Neural cell (in vitro differentiated cells): ENCODE data around the gene DOCK7. TPM values are rescaled to one million over a fixed set of nuclear protein-coding genes. Genes with fewer than 3 reads are reported as not detected.

Source experiments
- H2AFZ ChIP-seq: fragments of 200-600, 300-800 bp; sonication (generic), shearing (Covaris generic); 2 replicates; pipeline ENCODE4 v1.6.0; 2014; ENCODE audit warnings: low read depth, mild to moderate bottlenecking, antibody characterized with exemption, low read length, moderate library complexity
- H3F3A ChIP-seq: fragments of 200-600 bp; shearing (Covaris generic); 2 replicates; pipeline ENCODE4 v1.6.1; 2016; ENCODE audit warnings: mild to moderate bottlenecking, moderate library complexity, mixed read lengths, antibody characterized with exemption, low read length; ENCODE audit not compliant: insufficient read depth, poor library complexity, severe bottlenecking
- H3K27ac ChIP-seq: fragments of 200-600, 300-800 bp; sonication (generic), shearing (Covaris generic); 2 replicates; pipeline ENCODE4 v1.5.1; 2014; ENCODE audit warnings: mild to moderate bottlenecking, low read length, moderate library complexity
- H3K27me3 ChIP-seq: fragments of 300-800, 200-600 bp; sonication (generic), shearing (Covaris generic); 2 replicates; pipeline ENCODE4 v1.6.0; 2014; ENCODE audit warnings: mild to moderate bottlenecking, low read depth, low read length, moderate library complexity; ENCODE audit not compliant: insufficient read depth
- H3K36me3 ChIP-seq: fragments of 300-800, 200-600 bp; sonication (generic), shearing (Covaris generic); 2 replicates; pipeline ENCODE4 v1.5.1; 2014; ENCODE audit warnings: mild to moderate bottlenecking, antibody characterized with exemption, low read length, moderate library complexity; ENCODE audit not compliant: insufficient read depth
- H3K4me2 ChIP-seq: fragments of 300-800, 200-600 bp; sonication (generic), shearing (Covaris generic); 2 replicates; pipeline ENCODE4 v1.6.0; 2014; ENCODE audit warnings: mild to moderate bottlenecking, low read length
- H3K4me3 ChIP-seq: fragments of 300-800, 200-600 bp; sonication (generic), shearing (Covaris generic); 2 replicates; pipeline ENCODE4 v1.5.1; 2014; ENCODE audit warnings: mild to moderate bottlenecking, low read length, moderate library complexity
- H3K79me2 ChIP-seq: fragments of 200-600 bp; shearing (Covaris generic); replicated peaks from 2 replicates; pipeline ENCODE4 v1.6.0; 2014; ENCODE audit warnings: mild to moderate bottlenecking, low read length, moderate library complexity; ENCODE audit not compliant: insufficient read depth
- H3K9ac ChIP-seq: fragments of 300-800, 200-600 bp; sonication (generic), shearing (Covaris generic); 2 replicates; pipeline ENCODE4 v1.6.1; 2016; ENCODE audit warnings: mild to moderate bottlenecking, low read length, mixed read lengths
- H3K9me2 ChIP-seq: fragments of 200-600 bp; shearing (Covaris generic); 2 replicates; pipeline ENCODE4 v1.6.1; 2016; ENCODE audit warnings: mild to moderate bottlenecking, low read length, mixed read lengths; ENCODE audit not compliant: insufficient read depth
- H3K9me3 ChIP-seq: fragments of 200-600, 300-800 bp; sonication (generic), shearing (Covaris generic); 2 replicates; pipeline ENCODE4 v1.6.1; 2016; ENCODE audit warnings: mild to moderate bottlenecking, mixed run types, low read length, moderate library complexity, mixed read lengths
- H4K20me1 ChIP-seq: fragments of 200-600 bp; shearing (Covaris generic); 2 replicates; pipeline ENCODE4 v1.6.1; 2016; ENCODE audit warnings: mild to moderate bottlenecking, mixed run types; ENCODE audit not compliant: insufficient read depth
- CTCF ChIP-seq: fragments of 450-650 bp; IDR thresholded peaks from 2 replicates; pipeline ENCODE4 v1.5.1; 2014; ENCODE audit warnings: antibody characterized with exemption, mild to moderate bottlenecking, moderate library complexity; ENCODE audit not compliant: poor library complexity, severe bottlenecking
- EP300 ChIP-seq: fragments of 450-650 bp; conservative IDR thresholded peaks from 2 replicates; pipeline ENCODE4 v1.6.1; 2014; ENCODE audit warnings: antibody characterized with exemption, mild to moderate bottlenecking, moderate library complexity; ENCODE audit not compliant: poor library complexity, severe bottlenecking
- EZH2 ChIP-seq: fragments of 200-600, 300-800 bp; shearing (Covaris generic), sonication (generic); IDR thresholded peaks from 2 replicates; pipeline ENCODE4 v1.6.1; 2014; ENCODE audit warnings: antibody characterized with exemption, low read length, borderline replicate concordance, mild to moderate bottlenecking; ENCODE audit not compliant: insufficient read depth, poor library complexity, severe bottlenecking
- MXI1 ChIP-seq: fragments of 450-650 bp; conservative IDR thresholded peaks from 2 replicates; pipeline ENCODE4 v1.6.1; 2014; ENCODE audit warnings: antibody characterized with exemption, mild to moderate bottlenecking; ENCODE audit not compliant: poor library complexity, severe bottlenecking
- POLR2AphosphoS5 ChIP-seq: IDR thresholded peaks from 2 replicates; pipeline ENCODE4 v1.6.1; 2012
- RAD21 ChIP-seq: fragments of 450-650 bp; conservative IDR thresholded peaks from 2 replicates; pipeline ENCODE4 v1.6.1; 2014; ENCODE audit warnings: antibody characterized with exemption, mild to moderate bottlenecking, moderate library complexity
- REST ChIP-seq: IDR thresholded peaks from 2 replicates; pipeline ENCODE4 v1.6.1; 2012; ENCODE audit warnings: borderline replicate concordance
- SMC3 ChIP-seq: fragments of 450-650 bp; conservative IDR thresholded peaks from 2 replicates; pipeline ENCODE4 v1.6.1; 2014; ENCODE audit warnings: antibody characterized with exemption, mild to moderate bottlenecking, moderate library complexity; ENCODE audit not compliant: poor library complexity
- TAF1 ChIP-seq: IDR thresholded peaks from 2 replicates; pipeline ENCODE4 v1.6.1; 2012; ENCODE audit warnings: low read depth
- polyA plus RNA-seq: library from polyadenylated mRNA; depleted of rRNA; stranded (reverse); fragments of >200 nt; gene quantifications from 2 replicates; pipeline ENCODE4 v1.2.3, GENCODE V29; 2014

DOCK7 gene
- polyA plus RNA-seq, 1 donor from 2014 or later, result 129 TPM

GRCh38 chr1:62424411-62424810 is 263.8 kb downstream of the DOCK7 start:
- Histone ChIP-seq H4K20me1 (no peaks in the 10 kb centered on the region), H3F3A (no peaks in the 10 kb centered on the region), H3K9me3 (no peaks in the 10 kb centered on the region), H3K4me2 (no peak overlapping the region), H3K27me3 (no peaks in the 10 kb centered on the region), H3K36me3 (no peaks in the 10 kb centered on the region), H3K9ac (no peak overlapping the region), H2AFZ (no peak overlapping the region), H3K79me2 (no peaks in the 10 kb centered on the region), H3K27ac (no peak overlapping the region), H3K9me2 (no peaks in the 10 kb centered on the region), H3K4me3 (no peak overlapping the region)
- TF ChIP-seq SMC3, result no peak
- no peak for TF ChIP-seq CTCF
- TF ChIP-seq EZH2, result no peak
- TF ChIP-seq TAF1, result no peak
- no peak for TF ChIP-seq MXI1
- no peak for TF ChIP-seq POLR2AphosphoS5
- TF ChIP-seq RAD21, result no peak
- no peak for TF ChIP-seq EP300
- no peak for TF ChIP-seq REST

- TF ChIP-seq RAD21 (no peak), SMC3 (no peak), POLR2AphosphoS5 (no peak), REST (no peak), EP300 (no peak), TAF1 (no peak), CTCF (no peak), EZH2 (no peak), MXI1 (no peak)
- H3K9me3 ChIP-seq, result no peaks in the 10 kb centered on the region
- H3F3A ChIP-seq, result no peaks in the 10 kb centered on the region
- H3K27me3 ChIP-seq, result no peaks in the 10 kb centered on the region
- H3K9ac ChIP-seq, result no peak overlapping the region
- H3K27ac ChIP-seq, result no peak overlapping the region
- H3K36me3 ChIP-seq, result no peaks in the 10 kb centered on the region
- H2AFZ ChIP-seq, result no peak overlapping the region
- H4K20me1 ChIP-seq, result no peaks in the 10 kb centered on the region
- H3K9me2 ChIP-seq, result no peaks in the 10 kb centered on the region
- H3K4me2 ChIP-seq, result no peak overlapping the region
- H3K4me3 ChIP-seq, result no peak overlapping the region
- no peaks in the 10 kb centered on the region for H3K79me2 ChIP-seq
These were observed 264.5 kb downstream of the DOCK7 start for GRCh38 chr1:62423580-62424242.
